GOT3 (cell line): ENCODE measurements around the gene GBX2.

Experiments used
- DNase-seq: peaks from one replicate; lab custom pipeline; 2025; ENCODE audit warnings: mixed read lengths; lab: John Stamatoyannopoulos, UW

Gene GBX2

GRCh38 chr2:236167297-236168109 is 683 bp downstream of the GBX2 start:
- DNase-seq, result no peak

GRCh38 chr2:236166796-236167296 is 1.3 kb downstream of the GBX2 start:
- DNase-seq, result no peak

GRCh38 chr2:236165842-236166795 is 2.1 kb downstream of the GBX2 start:
- no peak for DNase-seq

- no peak for DNase-seq
Observed at GRCh38 chr2:236164925-236165841, 3.0 kb downstream of the GBX2 start.

GRCh38 chr2:236164201-236164924 is 3.8 kb downstream of the GBX2 start:
- no peak for DNase-seq

GRCh38 chr2:236163471-236164200 is 4.5 kb downstream of the GBX2 start:
- DNase-seq, result no peak

- DNase-seq, result no peak
Observed at GRCh38 chr2:236162882-236163470, 5.2 kb downstream of the GBX2 start.

GRCh38 chr2:236162031-236162845 is 5.9 kb downstream of the GBX2 start:
- DNase-seq, result no peak

GRCh38 chr2:236161531-236161930 is 6.7 kb downstream of the GBX2 start:
- DNase-seq, result no peak

- no peak for DNase-seq
Observed at GRCh38 chr2:236161082-236161462, 7.1 kb downstream of the GBX2 start.

- DNase-seq, result no peak
Observed at GRCh38 chr2:236160366-236161081, 7.7 kb downstream of the GBX2 start.

- DNase-seq, result no peak
Observed at GRCh38 chr2:236159778-236160170, 8.4 kb downstream of the GBX2 start.

GRCh38 chr2:236158969-236159777 is 9.0 kb downstream of the GBX2 start:
- no peak for DNase-seq

- no peak for DNase-seq
Observed at GRCh38 chr2:236157815-236158498, 10.2 kb downstream of the GBX2 start.

GRCh38 chr2:236157366-236157765 is 10.8 kb downstream of the GBX2 start:
- no peak for DNase-seq

- no peak for DNase-seq
Observed at GRCh38 chr2:236156860-236157194, 11.4 kb downstream of the GBX2 start.
